ENCODE measurements around the gene IFITM2.

DNA sequence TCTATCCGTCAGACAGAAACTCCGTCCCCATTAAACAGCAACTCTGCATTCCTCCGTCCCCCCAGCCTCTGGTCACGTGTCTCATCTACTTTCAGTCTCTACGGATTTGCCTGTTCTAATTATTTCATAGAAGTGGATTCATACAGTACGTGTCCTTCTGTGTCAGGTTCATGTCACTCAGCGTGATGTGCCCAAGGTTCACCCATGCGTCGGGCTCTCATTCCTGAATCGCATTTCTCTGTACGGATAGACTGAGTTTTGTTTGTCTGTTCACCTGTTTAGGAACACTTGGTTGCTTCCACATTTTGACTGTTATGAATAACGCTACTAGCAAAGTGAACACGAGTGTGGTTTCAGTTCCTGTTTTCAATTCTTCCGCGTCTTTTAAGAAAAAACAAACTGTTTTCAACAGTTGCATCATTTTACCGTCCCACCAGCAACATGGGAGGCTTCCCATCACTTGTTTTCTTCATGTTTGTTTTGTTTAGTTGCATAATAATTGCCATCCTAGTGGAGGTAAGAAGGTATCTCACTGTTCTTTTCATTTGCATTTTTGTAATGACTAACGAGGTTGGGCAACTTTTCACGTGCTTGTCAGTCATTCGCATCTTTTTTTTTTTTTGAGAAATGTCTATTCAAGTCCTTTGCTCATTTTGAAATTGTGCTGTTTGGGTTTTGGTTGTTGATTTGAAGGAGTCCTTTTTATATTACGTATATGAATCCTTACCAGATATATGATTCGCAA, 38.3 kb upstream of the IFITM2 start:
- TF ChIP-seq CTCF (IDR thresholded peaks at IDR 0.05) (no peak), ZBTB33 (IDR thresholded peaks at IDR 0.05; ENCODE audit: borderline replicate concordance, low read depth) (no peak)
